ENCODE measurements around the gene PLA2G12A. TPM values are rescaled to one million over a fixed set of nuclear protein-coding genes. Genes with fewer than 3 reads are reported as not detected.

Gene PLA2G12A
- total RNA-seq, 1 experiment from 2014 or later: 20.7 TPM

DNA sequence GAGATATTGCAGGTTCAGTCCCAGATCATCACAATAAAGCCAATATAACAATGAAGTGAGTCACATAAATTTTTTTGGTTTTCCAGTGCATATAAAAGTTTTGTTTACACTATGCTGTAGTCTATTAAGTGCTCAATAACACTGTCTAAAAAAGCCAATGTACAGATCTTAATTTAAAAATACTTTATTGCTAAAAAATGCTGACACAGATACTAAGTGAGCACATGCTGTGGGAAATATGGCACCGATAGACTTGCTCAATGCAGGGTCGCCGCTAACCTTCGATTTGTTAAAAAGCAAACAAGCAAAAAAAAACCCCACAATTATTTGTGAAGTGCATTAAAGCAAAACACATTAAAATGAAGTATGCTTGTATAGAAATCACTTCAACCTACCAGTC, 10.3 kb downstream of the PLA2G12A start:
- in situ Hi-C loops (cut with HindIII; ENCODE audit: low pct_unique_long_range_greater_than_20kb, low sequenced_read_pairs) (no loop called here), intact Hi-C loops (cut with micrococcal nuclease; ENCODE audit: unreplicated experiment) (no loop called here)
- Histone ChIP-seq H3K4me3 (ENCODE audit: low read depth in 2 of 2, low read length in 2 of 2) (no peak overlapping the region), H3K27ac (ENCODE audit: low read length) (no peak overlapping the region), H3K9me3 (ENCODE audit: control insufficient read depth, insufficient read depth, low read depth, low read length) (no peaks in the 10 kb centered on the region), H3K4me1 (ENCODE audit: control insufficient read depth, insufficient read depth, low read length) (no peaks in the 10 kb centered on the region), H3K36me3 (ENCODE audit: control insufficient read depth, insufficient read depth, low read length) (no peaks in the 10 kb centered on the region), H3K27me3 (ENCODE audit: control insufficient read depth, insufficient read depth, low read length) (no peaks in the 10 kb centered on the region)
- no peak for DNase-seq (ENCODE audit: low read depth, low spot score)
- TF ChIP-seq POLR2AphosphoS5 (IDR thresholded peaks at IDR 0.05; ENCODE audit: low read depth, low read length) (no peak), SIN3A (IDR thresholded peaks at IDR 0.05; ENCODE audit: borderline replicate concordance, insufficient read depth, low read depth, low read length) (no peak), TCF7L2 (IDR thresholded peaks at IDR 0.05; ENCODE audit: low read depth, low read length) (no peak)
- TF ChIP-seq, protein P1, sequence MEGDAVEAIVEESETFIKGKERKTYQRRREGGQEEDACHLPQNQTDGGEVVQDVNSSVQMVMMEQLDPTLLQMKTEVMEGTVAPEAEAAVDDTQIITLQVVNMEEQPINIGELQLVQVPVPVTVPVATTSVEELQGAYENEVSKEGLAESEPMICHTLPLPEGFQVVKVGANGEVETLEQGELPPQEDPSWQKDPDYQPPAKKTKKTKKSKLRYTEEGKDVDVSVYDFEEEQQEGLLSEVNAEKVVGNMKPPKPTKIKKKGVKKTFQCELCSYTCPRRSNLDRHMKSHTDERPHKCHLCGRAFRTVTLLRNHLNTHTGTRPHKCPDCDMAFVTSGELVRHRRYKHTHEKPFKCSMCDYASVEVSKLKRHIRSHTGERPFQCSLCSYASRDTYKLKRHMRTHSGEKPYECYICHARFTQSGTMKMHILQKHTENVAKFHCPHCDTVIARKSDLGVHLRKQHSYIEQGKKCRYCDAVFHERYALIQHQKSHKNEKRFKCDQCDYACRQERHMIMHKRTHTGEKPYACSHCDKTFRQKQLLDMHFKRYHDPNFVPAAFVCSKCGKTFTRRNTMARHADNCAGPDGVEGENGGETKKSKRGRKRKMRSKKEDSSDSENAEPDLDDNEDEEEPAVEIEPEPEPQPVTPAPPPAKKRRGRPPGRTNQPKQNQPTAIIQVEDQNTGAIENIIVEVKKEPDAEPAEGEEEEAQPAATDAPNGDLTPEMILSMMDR (IDR thresholded peaks at IDR 0.05): no peak
- TF ChIP-seq, protein P2, sequence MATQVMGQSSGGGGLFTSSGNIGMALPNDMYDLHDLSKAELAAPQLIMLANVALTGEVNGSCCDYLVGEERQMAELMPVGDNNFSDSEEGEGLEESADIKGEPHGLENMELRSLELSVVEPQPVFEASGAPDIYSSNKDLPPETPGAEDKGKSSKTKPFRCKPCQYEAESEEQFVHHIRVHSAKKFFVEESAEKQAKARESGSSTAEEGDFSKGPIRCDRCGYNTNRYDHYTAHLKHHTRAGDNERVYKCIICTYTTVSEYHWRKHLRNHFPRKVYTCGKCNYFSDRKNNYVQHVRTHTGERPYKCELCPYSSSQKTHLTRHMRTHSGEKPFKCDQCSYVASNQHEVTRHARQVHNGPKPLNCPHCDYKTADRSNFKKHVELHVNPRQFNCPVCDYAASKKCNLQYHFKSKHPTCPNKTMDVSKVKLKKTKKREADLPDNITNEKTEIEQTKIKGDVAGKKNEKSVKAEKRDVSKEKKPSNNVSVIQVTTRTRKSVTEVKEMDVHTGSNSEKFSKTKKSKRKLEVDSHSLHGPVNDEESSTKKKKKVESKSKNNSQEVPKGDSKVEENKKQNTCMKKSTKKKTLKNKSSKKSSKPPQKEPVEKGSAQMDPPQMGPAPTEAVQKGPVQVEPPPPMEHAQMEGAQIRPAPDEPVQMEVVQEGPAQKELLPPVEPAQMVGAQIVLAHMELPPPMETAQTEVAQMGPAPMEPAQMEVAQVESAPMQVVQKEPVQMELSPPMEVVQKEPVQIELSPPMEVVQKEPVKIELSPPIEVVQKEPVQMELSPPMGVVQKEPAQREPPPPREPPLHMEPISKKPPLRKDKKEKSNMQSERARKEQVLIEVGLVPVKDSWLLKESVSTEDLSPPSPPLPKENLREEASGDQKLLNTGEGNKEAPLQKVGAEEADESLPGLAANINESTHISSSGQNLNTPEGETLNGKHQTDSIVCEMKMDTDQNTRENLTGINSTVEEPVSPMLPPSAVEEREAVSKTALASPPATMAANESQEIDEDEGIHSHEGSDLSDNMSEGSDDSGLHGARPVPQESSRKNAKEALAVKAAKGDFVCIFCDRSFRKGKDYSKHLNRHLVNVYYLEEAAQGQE (IDR thresholded peaks at IDR 0.05; ENCODE audit: insufficient read depth in 1 of 2, low read depth in 2 of 2, low read length in 1 of 2): no peak
- ChIA-PET CTCF (no interaction called here), POLR2A (no interaction called here)
- no peak for ATAC-seq
- no TSS peak for BruUV-seq (replicated peaks)

DNA sequence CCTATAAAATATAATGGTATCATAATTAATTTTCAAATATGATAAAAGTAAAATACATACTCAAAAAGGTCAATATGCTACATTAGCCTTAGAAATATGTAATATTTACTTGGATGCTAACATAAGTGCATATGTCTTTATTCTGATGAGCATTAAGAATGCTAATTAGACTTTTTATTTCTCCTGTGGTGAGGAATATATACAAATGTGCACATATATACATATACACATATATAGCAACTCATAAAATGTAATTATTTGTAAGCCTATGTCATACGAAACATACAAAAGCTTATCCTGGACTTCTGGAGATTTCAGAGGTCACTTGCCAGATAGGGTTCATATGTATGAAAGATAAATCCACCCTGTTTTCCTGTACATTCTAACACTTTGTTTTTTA, 11.1 kb downstream of the PLA2G12A start:
- no peaks in the 10 kb centered on the region for H3K27me3 ChIP-seq (ENCODE audit: control insufficient read depth, insufficient read depth, low read length)
- in situ Hi-C loops (cut with HindIII; ENCODE audit: low pct_unique_long_range_greater_than_20kb, low sequenced_read_pairs) (no loop called here), intact Hi-C loops (cut with micrococcal nuclease; ENCODE audit: unreplicated experiment) (no loop called here)
- no peak overlapping the region for H3K4me3 ChIP-seq (ENCODE audit: low read depth in 2 of 2, low read length in 2 of 2)
- POLR2A ChIA-PET: no interaction called here
- H3K9me3 ChIP-seq (ENCODE audit: control insufficient read depth, insufficient read depth, low read depth, low read length): no peaks in the 10 kb centered on the region
- CTCF ChIA-PET: no interaction called here
- no TSS peak for BruUV-seq (replicated peaks)
- DNase-seq (ENCODE audit: low read depth, low spot score): no peak
- TF ChIP-seq SIN3A (IDR thresholded peaks at IDR 0.05; ENCODE audit: borderline replicate concordance, insufficient read depth, low read depth, low read length) (no peak), POLR2AphosphoS5 (IDR thresholded peaks at IDR 0.05; ENCODE audit: low read depth, low read length) (no peak), TCF7L2 (IDR thresholded peaks at IDR 0.05; ENCODE audit: low read depth, low read length) (no peak)
- TF ChIP-seq, protein P2 (IDR thresholded peaks at IDR 0.05; ENCODE audit: insufficient read depth in 1 of 2, low read depth in 2 of 2, low read length in 1 of 2): no peak
- TF ChIP-seq, protein P1 (IDR thresholded peaks at IDR 0.05): no peak
- no peaks in the 10 kb centered on the region for H3K36me3 ChIP-seq (ENCODE audit: control insufficient read depth, insufficient read depth, low read length)
- no peaks in the 10 kb centered on the region for H3K4me1 ChIP-seq (ENCODE audit: control insufficient read depth, insufficient read depth, low read length)
- H3K27ac ChIP-seq (ENCODE audit: low read length): no peak overlapping the region
- ATAC-seq: no peak
